ENCODE data around the gene SHD. TPM values are rescaled to one million over a fixed set of nuclear protein-coding genes. Genes with fewer than 3 reads are reported as not detected.

SHD gene
- total and polyA plus RNA-seq, 2 of the 8 experiments (the other 6 are each of a cell fraction or from before 2014, with no cell fraction given), result 5.8 to 10.7 TPM

DNA sequence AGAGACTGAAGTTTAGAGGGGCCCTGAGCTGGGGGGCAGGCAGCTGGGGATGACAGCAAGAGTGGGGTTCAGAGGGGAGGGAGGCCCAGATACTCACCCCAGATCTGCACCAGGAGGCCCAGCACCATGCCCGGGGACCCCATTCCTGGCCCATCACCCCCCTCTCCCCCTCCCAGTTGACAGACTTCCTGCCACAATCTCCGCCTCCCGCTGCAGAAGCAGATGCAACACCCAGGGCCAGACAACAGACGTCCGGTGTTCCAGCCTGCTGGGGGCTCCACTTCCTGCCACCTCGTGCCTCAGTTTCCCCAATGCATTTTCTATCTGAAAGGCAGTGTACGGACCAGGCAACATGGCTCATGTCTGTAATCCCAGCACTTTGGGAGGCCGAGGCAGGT, 23.2 kb downstream of the SHD start, which contains the start of gene TMIGD2:
TSS of gene TMIGD2 (minus strand) at position 147 of the 398 bp plus-strand sequence. CDS start at position 143, 4 bp downstream.
- Histone ChIP-seq H3K56ac (replicated peaks; ENCODE audit: insufficient read length, low read depth, low read length) (no peak within 1 kb of the TSS), H3K4me3 (ENCODE audit: extremely low read depth in 1 of 4, insufficient read depth in 2 of 4, low read depth in 3 of 4, low read length in 4 of 4) (no peak within 1 kb of the TSS), H4K5ac (ENCODE audit: insufficient read length, low read depth, low read length) (no peak within 1 kb of the TSS), H2BK20ac (ENCODE audit: low read length) (no peak within 1 kb of the TSS), H3K18ac (ENCODE audit: extremely low read depth, low read length) (no peak within 1 kb of the TSS), H3K27me3 (replicated peaks in 1 of 4; ENCODE audit: control insufficient read depth in 3 of 4, extremely low read depth in 1 of 4, insufficient read depth in 3 of 4, low read length in 3 of 4) (no peaks in the 10 kb centered on the region), H3K79me1 (ENCODE audit: low read depth, low read length) (peaks cover 3% of the 10 kb centered on the region; the same call in 1 of the 2 replicates), H3K4ac (replicated peaks; ENCODE audit: insufficient read length, low read depth, low read length) (no peak within 1 kb of the TSS), H4K8ac (ENCODE audit: extremely low read depth, insufficient read depth, low read length) (no peak within 1 kb of the TSS), H2BK12ac (ENCODE audit: low read depth, low read length) (0 out of 2 replicates have a peak within 1 kb of the TSS, but pooled peaks have one; percentile 50), H3K79me2 (ENCODE audit: control insufficient read depth in 1 of 2, insufficient read depth in 2 of 2, low read length in 2 of 2) (no peaks in the 10 kb centered on the region), H3K4me2 (ENCODE audit: insufficient read depth in 1 of 2, low read depth in 2 of 2, low read length in 2 of 2) (no peak within 1 kb of the TSS), H2AK5ac (ENCODE audit: low read depth, low read length) (no peak within 1 kb of the TSS), H2AFZ (ENCODE audit: low read length) (no peak within 1 kb of the TSS), H2BK15ac (ENCODE audit: low read length) (no peak within 1 kb of the TSS), H3K9me3 (ENCODE audit: insufficient read depth in 2 of 2, low read depth in 1 of 2, low read length in 1 of 2) (no peaks in the 10 kb centered on the region), H3K9ac (replicated peaks in 1 of 4; ENCODE audit: extremely low read depth in 1 of 4, low read depth in 3 of 4, low read length in 3 of 4) (no peak within 1 kb of the TSS), H3K23me2 (ENCODE audit: low read depth, low read length) (no peaks in the 10 kb centered on the region; the same call in 1 of the 2 replicates), H3K36me3 (ENCODE audit: control insufficient read depth in 2 of 4, insufficient read depth in 4 of 4, low read length in 3 of 4) (peaks cover 0 to 5% (median 1%) of the 10 kb centered on the region in 4 experiments; a peak in 3 of 8 replicates), H2BK120ac (replicated peaks; ENCODE audit: low read depth, low read length) (no peak within 1 kb of the TSS), H3K23ac (ENCODE audit: insufficient read length) (no peak within 1 kb of the TSS), H4K91ac (replicated peaks; ENCODE audit: insufficient read length, low read length) (peak within 1 kb of the TSS; percentile 5), H3K14ac (ENCODE audit: insufficient read length) (no peak within 1 kb of the TSS), H4K20me1 (replicated peaks in 1 of 2; ENCODE audit: control insufficient read depth in 1 of 2, insufficient read depth in 2 of 2, low read length in 2 of 2) (peaks cover 0 to 2% of the 10 kb centered on the region in 2 experiments), H3K4me1 (replicated peaks in 1 of 4; ENCODE audit: control insufficient read depth in 3 of 4, insufficient read depth in 4 of 4, low read length in 3 of 4) (peaks cover 0 to 11% (median 0%) of the 10 kb centered on the region in 4 experiments; a peak in 3 of 7 replicates), H2BK5ac (ENCODE audit: low read depth, low read length) (no peak within 1 kb of the TSS), H3K27ac (ENCODE audit: low read depth, low read length) (no peak within 1 kb of the TSS)
- FAIRE-seq (no peak), DNase-seq (ENCODE audit: low read depth in 1 of 2, low spot score in 2 of 2) (no peak)
- CTCF ChIA-PET (ENCODE audit: partially characterized antibody), result interaction anchor here (1.0 to 2.0 kb wide), 4 partner anchors 8 to 69 kb away, joined by 3 to 10 read pairs (median 4); no protein-coding TSS in a partner anchor
- 87% methylated on average over 8 of the region's 8 CpGs; no CpG with 5 or more reads in 1 of the 2 experiments for WGBS, 2 experiments (ENCODE audit: extremely low coverage in 1 of 2, insufficient coverage in 1 of 2, insufficient read length in 1 of 2, insufficient replicate concordance in 2 of 2, low coverage in 1 of 2, low lambda C conversion rate in 2 of 2, missing lambda C conversion rate in 1 of 2)
- POLR2A ChIA-PET (ENCODE audit: partially characterized antibody), result interaction anchor here (0.8 to 2.6 kb wide), 6 partner anchors 9 to 40 kb away, joined by 3 to 12 read pairs (median 3); partner anchors contain the start of gene MPND
- TF ChIP-seq FOSL1 (IDR thresholded peaks at IDR 0.05; ENCODE audit: insufficient read depth, low read depth, low read length), result no peak
- no peak for TF ChIP-seq CTBP2 (IDR thresholded peaks at IDR 0.05; ENCODE audit: borderline replicate concordance, insufficient read depth, insufficient read length, low read length)
